Kidney epithelial cell (primary cell): ENCODE data around the gene VCY. TPM values are rescaled to one million over a fixed set of nuclear protein-coding genes. Genes with fewer than 3 reads are reported as not detected.
"Not testable (repeated sequence)": the region's sequence is repeated elsewhere in the genome, so short reads cannot be mapped to it uniquely, and the experiment has no call there.

ENCODE experiments used
- DNase-seq: peaks from one replicate; pipeline ENCODE4 v3.0.0-alpha.2; 2010; ENCODE audit warnings: low read depth
- H3K27me3 ChIP-seq: 2 replicates; pipeline ENCODE4 v1.6.0; 2011; ENCODE audit warnings: low read length; ENCODE audit not compliant: control insufficient read depth, insufficient read depth
- H3K36me3 ChIP-seq: 2 replicates; pipeline ENCODE4 v1.5.1; 2011; ENCODE audit warnings: low read length; ENCODE audit not compliant: control insufficient read depth, insufficient read depth
- H3K4me3 ChIP-seq: 2 replicates; pipeline ENCODE4 v1.5.1; 2011; ENCODE audit warnings: low read depth, mild to moderate bottlenecking, control low read depth, low read length
- total RNA-seq: library from RNA; depleted of rRNA; stranded (reverse); fragments of >200 nt; gene quantifications from 2 replicates; pipeline ENCODE4 v1.2.3, GENCODE V29; 2015

VCY gene
- not detected in 2 replicates for total RNA-seq

DNA sequence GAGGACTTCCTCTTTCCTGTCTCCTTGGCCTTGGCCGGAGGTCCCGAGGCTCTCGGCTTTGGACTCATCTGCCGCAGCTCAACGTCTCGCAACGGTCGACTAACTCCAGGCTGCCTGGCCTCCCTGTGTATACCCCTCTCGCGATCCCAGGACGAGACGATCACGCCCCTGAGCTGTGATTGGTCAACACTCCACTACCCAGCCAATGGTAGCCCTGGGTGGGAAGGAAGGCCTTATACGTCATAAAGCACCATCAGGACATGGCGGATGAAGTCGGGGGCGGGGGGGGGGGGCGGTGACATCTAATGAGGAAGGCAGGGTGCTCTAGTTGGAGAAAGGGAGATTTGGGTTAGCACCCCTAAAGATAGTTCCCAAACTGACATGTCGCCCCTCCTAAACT lies at the start of gene VCY:
VCY (minus strand) TSS at position 101 of the 400 bp plus-strand sequence; CDS start at position 68, 33 bp downstream.
- not testable (repeated sequence) for H3K4me3 ChIP-seq, H3K36me3 ChIP-seq, DNase-seq, H3K27me3 ChIP-seq

DNA sequence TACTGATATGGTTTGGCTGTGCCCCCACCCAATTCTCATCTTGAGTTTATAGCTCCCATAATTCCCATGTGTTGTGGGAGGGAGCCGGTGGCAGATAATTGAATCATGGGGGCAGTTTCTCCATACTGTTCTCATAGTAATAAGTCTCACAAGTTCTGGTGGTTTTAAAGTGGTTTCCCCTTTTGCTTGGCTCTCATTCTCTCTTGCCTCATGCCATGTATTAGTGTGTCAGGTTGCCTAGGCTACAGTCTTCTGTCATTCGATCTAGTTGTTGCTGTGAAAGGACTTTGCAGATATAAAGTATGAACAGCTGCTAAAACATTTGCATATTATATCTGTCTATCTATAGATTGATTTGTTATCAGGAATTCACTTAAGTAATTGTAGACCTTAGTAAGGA lies 44.1 kb upstream of the VCY start:
- H3K36me3 ChIP-seq, H3K4me3 ChIP-seq, H3K27me3 ChIP-seq, DNase-seq: not testable (repeated sequence)

DNA sequence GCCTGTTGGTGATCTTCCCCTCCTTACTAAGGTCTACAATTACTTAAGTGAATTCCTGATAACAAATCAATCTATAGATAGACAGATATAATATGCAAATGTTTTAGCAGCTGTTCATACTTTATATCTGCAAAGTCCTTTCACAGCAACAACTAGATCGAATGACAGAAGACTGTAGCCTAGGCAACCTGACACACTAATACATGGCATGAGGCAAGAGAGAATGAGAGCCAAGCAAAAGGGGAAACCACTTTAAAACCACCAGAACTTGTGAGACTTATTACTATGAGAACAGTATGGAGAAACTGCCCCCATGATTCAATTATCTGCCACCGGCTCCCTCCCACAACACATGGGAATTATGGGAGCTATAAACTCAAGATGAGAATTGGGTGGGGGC lies 25.6 kb upstream of the VCY start:
- not testable (repeated sequence) for H3K36me3 ChIP-seq, DNase-seq, H3K27me3 ChIP-seq, H3K4me3 ChIP-seq

DNA sequence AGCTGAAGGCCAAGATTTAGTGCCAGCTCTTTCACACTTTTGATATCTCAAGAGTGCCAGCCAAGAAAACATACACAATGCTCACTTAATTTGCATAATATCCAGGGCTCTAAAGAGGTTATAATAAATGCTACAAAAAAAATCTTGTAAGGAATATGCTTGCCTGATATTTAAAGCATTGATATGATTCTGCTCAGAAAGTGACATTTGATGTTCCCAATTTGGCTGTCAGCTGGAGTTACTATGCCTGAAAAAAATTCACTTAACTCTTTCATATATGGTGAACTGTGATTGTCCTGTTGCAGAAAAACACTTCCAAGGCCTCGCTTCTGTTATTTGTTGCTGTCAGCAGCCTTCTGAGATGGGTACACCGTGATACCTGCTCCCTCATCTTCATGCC lies 43.9 kb downstream of the VCY start:
- not testable (repeated sequence) for H3K4me3 ChIP-seq, DNase-seq, H3K27me3 ChIP-seq, H3K36me3 ChIP-seq

Other genes with a start within 250 kb of the VCY start
- gene VCY1B, start 69.8 kb upstream of the VCY start, total RNA-seq, result not detected in 2 replicates